Hematopoietic multipotent progenitor cell treated with erythropoietin and hydrocortisone succinate and interleukin-3 and kit ligand, for 4 days (in vitro differentiated cells): ENCODE results near the gene MAGEA4.
"Not testable (repeated sequence)": the region's sequence is repeated elsewhere in the genome, so short reads cannot be mapped to it uniquely, and the experiment has no call there.

Experiments
- DNase-seq: peaks from one replicate; pipeline ENCODE4 v3.0.0-alpha.2; 2015

Gene MAGEA4

GRCh38 chrX:151912780-151913179, at the start of gene MAGEA4:
MAGEA4 (plus strand) TSS chrX:151912889; CDS start chrX:151923665, 10,776 bp downstream.
- no peak for DNase-seq

- DNase-seq, result no peak
These were observed 42.1 kb upstream of the MAGEA4 start for GRCh38 chrX:151870602-151871001.

GRCh38 chrX:151871244-151871643, 41.4 kb upstream of the MAGEA4 start:
- no peak for DNase-seq

DNA sequence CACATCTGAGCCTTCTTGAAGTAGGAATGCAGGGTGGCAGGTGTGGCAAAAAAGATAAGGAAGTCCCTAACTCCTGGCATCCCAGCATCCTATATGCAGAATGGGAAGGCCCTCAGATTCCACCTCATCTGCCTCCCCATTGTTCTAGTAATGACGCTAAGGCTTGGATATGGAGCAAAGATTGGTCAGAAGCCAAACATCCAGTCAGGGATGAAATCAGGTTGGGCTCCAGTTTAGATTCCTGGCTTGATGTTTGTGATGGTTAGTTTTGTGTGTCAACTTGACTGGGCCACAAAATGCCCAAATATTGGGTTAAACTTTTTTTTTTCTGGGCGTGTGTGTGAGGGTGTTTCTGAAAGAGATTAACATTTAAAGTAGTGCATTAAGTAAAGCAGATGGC, 39.6 kb upstream of the MAGEA4 start:
- no peak for DNase-seq

GRCh38 chrX:151875270-151876026, 37.2 kb upstream of the MAGEA4 start:
- DNase-seq, result no peak

DNA sequence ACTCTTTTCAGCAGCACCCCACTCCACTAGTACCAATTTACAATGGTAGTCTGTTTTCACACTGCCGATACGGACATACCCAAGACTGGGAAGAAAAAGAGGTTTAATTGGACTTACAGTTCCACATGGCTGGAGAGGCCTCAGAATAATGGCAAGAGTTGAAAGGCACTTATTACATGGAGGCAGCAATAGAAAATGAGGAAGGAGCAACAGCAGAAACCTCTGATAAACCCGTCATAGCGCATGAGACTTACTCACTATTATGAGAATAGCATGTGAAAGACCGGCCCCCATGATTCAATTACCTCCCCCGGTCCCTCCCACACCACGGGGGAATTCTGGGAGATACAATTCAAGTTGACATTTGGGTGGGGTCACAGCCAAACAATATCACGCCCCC, 34.1 kb upstream of the MAGEA4 start:
- DNase-seq, result no peak

DNA sequence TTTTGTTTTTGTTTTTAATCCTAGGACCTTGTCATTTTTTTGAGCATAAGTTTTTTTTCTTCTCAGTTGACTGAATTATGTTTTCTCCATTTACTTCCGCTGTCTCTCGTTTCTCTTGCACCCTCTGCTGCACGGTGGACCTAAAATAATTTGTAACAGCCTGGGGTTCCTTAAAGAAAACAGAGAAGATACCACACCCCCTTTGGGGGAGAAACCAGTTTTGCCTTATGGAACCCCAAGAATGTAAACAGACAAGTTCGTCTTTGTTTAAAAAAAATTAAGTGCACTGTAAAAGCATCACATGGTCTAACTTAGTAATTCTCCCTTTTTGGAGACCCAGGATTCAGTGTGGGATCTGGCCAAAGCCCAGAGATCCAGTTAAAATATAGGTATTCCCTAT, 32.8 kb upstream of the MAGEA4 start:
- no peak for DNase-seq

DNA sequence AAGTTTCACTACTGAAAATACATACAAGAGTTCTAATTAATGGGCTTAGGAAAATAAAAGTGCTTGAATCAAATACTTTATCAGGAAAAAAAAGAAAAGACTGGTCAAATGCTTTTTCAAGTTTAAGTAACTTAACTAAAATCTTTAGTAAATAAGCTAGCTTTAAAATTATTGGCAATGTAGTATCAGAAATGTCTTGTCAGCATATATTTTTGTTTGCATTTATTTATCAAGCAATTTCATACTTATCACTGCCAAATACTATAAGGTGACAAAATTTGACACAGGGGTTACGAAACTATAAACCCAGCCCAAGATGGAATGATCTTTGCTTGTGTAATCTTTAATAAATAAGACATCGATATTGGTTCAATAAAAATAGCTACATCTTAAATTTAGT, 31.8 kb upstream of the MAGEA4 start:
- no peak for DNase-seq

- no peak for DNase-seq
These were observed 23.3 kb upstream of the MAGEA4 start for GRCh38 chrX:151889421-151889820.

GRCh38 chrX:151896734-151897474, 15.8 kb upstream of the MAGEA4 start:
- no peak for DNase-seq

- DNase-seq, result no peak
These were observed 13.1 kb upstream of the MAGEA4 start for GRCh38 chrX:151899622-151900021.

- no peak for DNase-seq
These were observed 10.9 kb upstream of the MAGEA4 start for GRCh38 chrX:151901826-151902225.

- no peak for DNase-seq
These were observed 9.7 kb upstream of the MAGEA4 start for GRCh38 chrX:151902813-151903591.

DNA sequence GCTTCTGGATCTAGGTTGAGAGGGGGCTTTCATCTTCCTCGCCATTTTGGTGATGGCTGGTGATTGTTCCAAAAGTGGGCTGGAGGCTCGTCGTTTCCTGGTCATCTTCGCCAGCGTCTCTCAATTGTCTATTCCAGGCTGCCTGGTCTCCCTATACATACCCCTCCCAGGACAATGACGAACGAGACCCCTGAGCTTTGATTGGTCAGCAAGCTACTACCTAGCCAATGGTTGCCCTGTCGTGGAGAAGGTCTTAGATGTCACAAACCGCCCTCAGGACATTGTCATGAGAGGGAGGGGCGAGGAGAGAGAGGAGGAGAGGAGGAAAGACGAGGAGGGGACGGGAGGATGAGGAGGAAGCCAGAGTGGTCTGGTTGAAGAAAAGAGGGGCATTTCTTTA, 7.7 kb upstream of the MAGEA4 start:
- no peak for DNase-seq

DNA sequence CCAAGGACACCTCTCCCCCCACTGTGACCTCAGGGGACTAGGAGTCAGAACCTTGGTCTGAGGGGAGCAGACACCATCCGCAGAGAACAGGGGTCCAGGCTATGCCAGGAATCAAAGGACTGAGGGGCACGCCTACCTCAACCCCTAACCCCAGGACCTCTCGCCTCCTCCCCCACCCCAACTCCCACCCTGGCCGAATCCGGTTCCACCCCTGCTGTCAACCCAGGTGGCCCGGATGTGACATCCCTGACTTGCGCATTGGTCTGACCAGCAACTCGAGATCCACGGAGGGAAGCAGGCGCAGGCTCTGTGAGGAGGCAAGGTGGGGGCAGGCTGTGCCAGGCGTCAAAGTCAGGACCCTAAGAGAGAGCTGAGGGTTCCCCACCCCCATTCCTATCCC, 468 bp upstream of the MAGEA4 start:
- no peak for DNase-seq

DNA sequence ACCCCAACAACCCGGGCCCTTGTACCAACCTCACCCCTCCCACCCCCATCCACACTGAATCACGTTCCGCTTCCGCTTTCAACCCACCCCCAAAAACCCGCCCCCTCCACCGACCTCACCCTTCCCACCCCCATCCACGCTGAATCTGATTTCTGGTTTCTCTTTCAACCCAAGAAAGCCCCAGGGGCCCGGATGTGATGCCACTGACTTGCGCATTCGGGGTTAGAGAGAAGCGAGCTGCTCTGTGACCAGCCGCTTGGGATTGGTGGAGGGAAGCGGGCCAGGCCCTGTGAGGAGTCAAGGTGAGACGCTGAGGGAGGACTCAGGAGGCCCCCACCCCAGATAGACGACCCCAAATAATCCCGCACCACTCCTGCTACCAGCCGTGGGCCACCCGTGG, 6.0 kb downstream of the MAGEA4 start:
- not testable (repeated sequence) for DNase-seq

DNA sequence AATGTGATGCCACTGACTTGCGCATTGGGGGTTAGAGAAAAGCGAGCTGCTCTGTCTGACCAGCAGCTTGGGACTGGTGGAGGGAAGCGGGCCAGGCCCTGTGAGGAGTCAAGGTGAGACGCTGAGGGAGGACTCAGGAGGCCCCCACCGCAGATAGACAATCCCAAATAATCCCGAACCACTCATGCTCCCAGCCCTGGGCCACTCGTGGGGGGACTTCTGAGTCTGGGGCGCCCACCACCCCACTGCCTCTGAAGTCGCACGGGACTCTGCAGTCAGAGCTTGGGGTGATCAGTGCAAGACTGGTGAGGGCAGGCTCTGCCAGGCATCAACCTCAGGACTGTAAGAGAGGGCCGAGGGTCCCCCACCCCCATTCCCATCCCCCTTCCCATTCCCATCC, 6.9 kb downstream of the MAGEA4 start:
- no peak for DNase-seq

GRCh38 chrX:151920101-151920500, 7.4 kb downstream of the MAGEA4 start:
- no peak for DNase-seq

DNA sequence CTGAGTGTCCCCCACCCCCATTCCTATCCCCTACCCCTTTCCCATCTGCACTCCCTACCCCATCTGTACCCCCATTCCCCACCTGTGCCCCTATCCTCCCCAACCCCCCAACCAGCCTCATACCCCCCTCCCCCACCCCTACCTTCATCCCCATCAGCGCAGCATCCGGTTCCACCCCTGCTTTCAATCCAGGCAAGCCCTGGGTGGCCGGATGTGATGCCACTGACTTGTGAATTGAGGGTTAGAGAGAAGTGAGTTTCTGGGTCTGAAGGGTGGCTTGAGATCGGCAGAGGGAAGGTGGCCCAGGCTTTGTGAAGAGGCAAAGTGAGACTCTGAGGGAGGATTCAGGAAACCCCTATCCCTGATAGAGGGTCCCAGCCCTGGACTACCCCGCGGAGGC, 7.8 kb downstream of the MAGEA4 start:
- DNase-seq, result no peak

- no peak for DNase-seq
These were observed 8.6 kb downstream of the MAGEA4 start for GRCh38 chrX:151921292-151921691.

DNA sequence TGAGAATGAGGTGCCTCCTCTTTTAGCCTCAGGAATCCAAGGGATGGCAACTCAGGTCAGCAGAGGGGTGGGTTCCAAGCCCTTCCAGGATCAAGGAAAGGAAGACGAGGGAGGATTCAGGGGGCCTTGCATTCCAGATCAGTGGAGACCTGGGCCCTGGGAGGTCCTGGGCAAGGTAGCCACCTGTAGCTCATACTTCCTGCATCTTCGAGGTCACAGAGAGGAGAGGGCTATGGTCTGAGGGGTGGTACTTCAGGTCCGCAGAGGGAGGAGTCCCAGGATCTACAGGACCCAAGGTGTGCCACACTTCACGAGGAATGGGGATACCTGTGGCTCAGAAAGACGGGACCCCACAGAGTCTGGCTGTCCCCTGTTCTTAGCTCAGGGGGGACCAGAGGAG, 9.2 kb downstream of the MAGEA4 start:
- DNase-seq, result no peak

DNA sequence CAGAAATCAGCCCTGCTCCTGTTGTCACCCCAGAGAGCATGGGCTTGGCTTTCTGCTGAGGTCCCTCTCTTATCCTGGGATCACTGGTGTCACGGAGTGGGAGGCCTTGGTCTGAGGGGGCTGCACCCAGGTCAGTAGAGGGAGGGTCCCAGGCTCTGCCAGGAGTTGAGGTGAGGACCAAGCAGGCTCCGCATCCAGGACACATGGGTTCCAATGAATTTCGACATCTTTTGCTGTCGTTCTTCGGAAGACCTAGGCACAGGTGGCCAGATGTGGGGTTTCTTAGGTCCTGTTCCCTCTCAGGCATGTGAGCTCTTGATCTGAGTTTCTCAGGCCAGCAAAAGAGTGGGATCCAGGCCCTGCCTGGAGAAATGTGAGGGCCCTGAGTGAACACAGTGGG, 10.0 kb downstream of the MAGEA4 start:
- DNase-seq, result no peak

DNA sequence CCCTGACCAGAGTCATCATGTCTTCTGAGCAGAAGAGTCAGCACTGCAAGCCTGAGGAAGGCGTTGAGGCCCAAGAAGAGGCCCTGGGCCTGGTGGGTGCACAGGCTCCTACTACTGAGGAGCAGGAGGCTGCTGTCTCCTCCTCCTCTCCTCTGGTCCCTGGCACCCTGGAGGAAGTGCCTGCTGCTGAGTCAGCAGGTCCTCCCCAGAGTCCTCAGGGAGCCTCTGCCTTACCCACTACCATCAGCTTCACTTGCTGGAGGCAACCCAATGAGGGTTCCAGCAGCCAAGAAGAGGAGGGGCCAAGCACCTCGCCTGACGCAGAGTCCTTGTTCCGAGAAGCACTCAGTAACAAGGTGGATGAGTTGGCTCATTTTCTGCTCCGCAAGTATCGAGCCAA, 11.0 kb downstream of the MAGEA4 start:
- no peak for DNase-seq

- DNase-seq, result no peak
These were observed 16.4 kb downstream of the MAGEA4 start for GRCh38 chrX:151929126-151929525.
